ENCODE measurements around the gene UBE2U. TPM values are rescaled to one million over a fixed set of nuclear protein-coding genes. Genes with fewer than 3 reads are reported as not detected.

Gene UBE2U
- polyA plus RNA-seq, 1 donor from 2014 or later: not detected

DNA sequence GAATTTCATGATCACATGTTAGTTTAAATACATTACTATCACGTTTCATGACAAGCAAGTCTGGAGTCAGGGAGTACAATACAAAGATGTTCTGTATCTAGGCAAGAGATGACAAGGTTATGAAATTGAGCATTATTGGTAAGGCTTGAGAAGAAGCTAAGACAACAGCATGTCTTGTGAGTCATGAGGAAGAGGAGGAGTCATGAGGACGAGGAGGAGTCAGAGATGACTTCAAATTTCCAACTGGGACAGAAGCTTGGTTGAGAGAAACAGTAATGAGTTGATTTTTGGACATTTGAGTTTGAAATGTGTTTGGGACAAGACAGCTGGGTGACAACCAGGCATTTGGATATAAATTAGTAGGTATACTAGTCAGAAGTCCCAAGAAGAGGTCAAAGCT, 4.3 kb upstream of the UBE2U start:
- no peak for TF ChIP-seq EP300 (conservative IDR thresholded peaks at IDR 0.05; ENCODE audit: poor library complexity, severe bottlenecking)
- TF ChIP-seq, protein P1, sequence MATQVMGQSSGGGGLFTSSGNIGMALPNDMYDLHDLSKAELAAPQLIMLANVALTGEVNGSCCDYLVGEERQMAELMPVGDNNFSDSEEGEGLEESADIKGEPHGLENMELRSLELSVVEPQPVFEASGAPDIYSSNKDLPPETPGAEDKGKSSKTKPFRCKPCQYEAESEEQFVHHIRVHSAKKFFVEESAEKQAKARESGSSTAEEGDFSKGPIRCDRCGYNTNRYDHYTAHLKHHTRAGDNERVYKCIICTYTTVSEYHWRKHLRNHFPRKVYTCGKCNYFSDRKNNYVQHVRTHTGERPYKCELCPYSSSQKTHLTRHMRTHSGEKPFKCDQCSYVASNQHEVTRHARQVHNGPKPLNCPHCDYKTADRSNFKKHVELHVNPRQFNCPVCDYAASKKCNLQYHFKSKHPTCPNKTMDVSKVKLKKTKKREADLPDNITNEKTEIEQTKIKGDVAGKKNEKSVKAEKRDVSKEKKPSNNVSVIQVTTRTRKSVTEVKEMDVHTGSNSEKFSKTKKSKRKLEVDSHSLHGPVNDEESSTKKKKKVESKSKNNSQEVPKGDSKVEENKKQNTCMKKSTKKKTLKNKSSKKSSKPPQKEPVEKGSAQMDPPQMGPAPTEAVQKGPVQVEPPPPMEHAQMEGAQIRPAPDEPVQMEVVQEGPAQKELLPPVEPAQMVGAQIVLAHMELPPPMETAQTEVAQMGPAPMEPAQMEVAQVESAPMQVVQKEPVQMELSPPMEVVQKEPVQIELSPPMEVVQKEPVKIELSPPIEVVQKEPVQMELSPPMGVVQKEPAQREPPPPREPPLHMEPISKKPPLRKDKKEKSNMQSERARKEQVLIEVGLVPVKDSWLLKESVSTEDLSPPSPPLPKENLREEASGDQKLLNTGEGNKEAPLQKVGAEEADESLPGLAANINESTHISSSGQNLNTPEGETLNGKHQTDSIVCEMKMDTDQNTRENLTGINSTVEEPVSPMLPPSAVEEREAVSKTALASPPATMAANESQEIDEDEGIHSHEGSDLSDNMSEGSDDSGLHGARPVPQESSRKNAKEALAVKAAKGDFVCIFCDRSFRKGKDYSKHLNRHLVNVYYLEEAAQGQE (IDR thresholded peaks at IDR 0.05; ENCODE audit: borderline replicate concordance): no peak
- TF ChIP-seq, protein P2, sequence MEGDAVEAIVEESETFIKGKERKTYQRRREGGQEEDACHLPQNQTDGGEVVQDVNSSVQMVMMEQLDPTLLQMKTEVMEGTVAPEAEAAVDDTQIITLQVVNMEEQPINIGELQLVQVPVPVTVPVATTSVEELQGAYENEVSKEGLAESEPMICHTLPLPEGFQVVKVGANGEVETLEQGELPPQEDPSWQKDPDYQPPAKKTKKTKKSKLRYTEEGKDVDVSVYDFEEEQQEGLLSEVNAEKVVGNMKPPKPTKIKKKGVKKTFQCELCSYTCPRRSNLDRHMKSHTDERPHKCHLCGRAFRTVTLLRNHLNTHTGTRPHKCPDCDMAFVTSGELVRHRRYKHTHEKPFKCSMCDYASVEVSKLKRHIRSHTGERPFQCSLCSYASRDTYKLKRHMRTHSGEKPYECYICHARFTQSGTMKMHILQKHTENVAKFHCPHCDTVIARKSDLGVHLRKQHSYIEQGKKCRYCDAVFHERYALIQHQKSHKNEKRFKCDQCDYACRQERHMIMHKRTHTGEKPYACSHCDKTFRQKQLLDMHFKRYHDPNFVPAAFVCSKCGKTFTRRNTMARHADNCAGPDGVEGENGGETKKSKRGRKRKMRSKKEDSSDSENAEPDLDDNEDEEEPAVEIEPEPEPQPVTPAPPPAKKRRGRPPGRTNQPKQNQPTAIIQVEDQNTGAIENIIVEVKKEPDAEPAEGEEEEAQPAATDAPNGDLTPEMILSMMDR (IDR thresholded peaks at IDR 0.05; ENCODE audit: poor library complexity, severe bottlenecking): no peak
- TF ChIP-seq MXI1 (conservative IDR thresholded peaks at IDR 0.05; ENCODE audit: poor library complexity, severe bottlenecking): no peak
- no peak for TF ChIP-seq EZH2 (IDR thresholded peaks at IDR 0.05; ENCODE audit: borderline replicate concordance, insufficient read depth, low read length, poor library complexity, severe bottlenecking)
- no peak for TF ChIP-seq RAD21 (conservative IDR thresholded peaks at IDR 0.05)
- TF ChIP-seq TAF1 (IDR thresholded peaks at IDR 0.05; ENCODE audit: low read depth): no peak
- no peak for TF ChIP-seq SMC3 (conservative IDR thresholded peaks at IDR 0.05; ENCODE audit: poor library complexity)
- no peak for TF ChIP-seq POLR2AphosphoS5 (IDR thresholded peaks at IDR 0.05)
- H2AFZ ChIP-seq (ENCODE audit: low read depth, low read length): no peak overlapping the region
- H3K9me2 ChIP-seq (ENCODE audit: insufficient read depth, low read length): no peaks in the 10 kb centered on the region
- H3K36me3 ChIP-seq (ENCODE audit: insufficient read depth, low read length): no peaks in the 10 kb centered on the region
- H3K79me2 ChIP-seq (replicated peaks; ENCODE audit: insufficient read depth, low read length): no peaks in the 10 kb centered on the region
- H3K4me2 ChIP-seq (ENCODE audit: low read length): no peak overlapping the region
- no peaks in the 10 kb centered on the region for H4K20me1 ChIP-seq (ENCODE audit: insufficient read depth)
- no peaks in the 10 kb centered on the region for H3K27me3 ChIP-seq (ENCODE audit: insufficient read depth, low read depth, low read length)
- H3F3A ChIP-seq (ENCODE audit: insufficient read depth, low read length, poor library complexity, severe bottlenecking): no peaks in the 10 kb centered on the region
- H3K9me3 ChIP-seq (ENCODE audit: low read length): no peaks in the 10 kb centered on the region
- H3K4me3 ChIP-seq (ENCODE audit: low read length): no peak overlapping the region
- H3K9ac ChIP-seq (ENCODE audit: low read length): no peak overlapping the region
- no peak overlapping the region for H3K27ac ChIP-seq (ENCODE audit: low read length)

DNA sequence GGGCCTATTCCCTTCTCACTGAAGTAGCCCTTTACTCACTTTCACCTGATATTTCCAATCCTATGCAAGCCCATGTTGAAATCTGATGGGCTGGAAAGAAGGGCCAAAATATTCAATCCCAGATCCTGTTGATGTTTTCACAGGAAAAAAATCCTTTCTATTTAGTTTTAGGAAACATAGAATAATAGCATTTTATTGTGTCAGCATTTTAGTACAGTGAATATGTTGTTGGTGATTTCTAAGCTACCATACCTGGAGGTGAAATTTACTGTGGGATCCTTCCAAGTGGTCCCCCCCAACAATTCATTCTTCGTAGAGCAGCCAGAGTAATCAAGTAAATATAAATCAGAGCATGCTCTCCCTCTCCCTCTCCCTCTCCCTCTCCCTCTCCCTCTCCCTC, 3.4 kb upstream of the UBE2U start:
- no peaks in the 10 kb centered on the region for H3K9me3 ChIP-seq (ENCODE audit: low read length)
- no peaks in the 10 kb centered on the region for H4K20me1 ChIP-seq (ENCODE audit: insufficient read depth)
- no peaks in the 10 kb centered on the region for H3K9me2 ChIP-seq (ENCODE audit: insufficient read depth, low read length)
- no peak overlapping the region for H3K4me2 ChIP-seq (ENCODE audit: low read length)
- TF ChIP-seq, protein P2 (IDR thresholded peaks at IDR 0.05; ENCODE audit: poor library complexity, severe bottlenecking): no peak
- TF ChIP-seq TAF1 (IDR thresholded peaks at IDR 0.05; ENCODE audit: low read depth) (no peak), MXI1 (conservative IDR thresholded peaks at IDR 0.05; ENCODE audit: poor library complexity, severe bottlenecking) (no peak), RAD21 (conservative IDR thresholded peaks at IDR 0.05) (no peak), EP300 (conservative IDR thresholded peaks at IDR 0.05; ENCODE audit: poor library complexity, severe bottlenecking) (no peak)
- no peak overlapping the region for H2AFZ ChIP-seq (ENCODE audit: low read depth, low read length)
- no peak overlapping the region for H3K9ac ChIP-seq (ENCODE audit: low read length)
- H3K36me3 ChIP-seq (ENCODE audit: insufficient read depth, low read length): no peaks in the 10 kb centered on the region
- no peak overlapping the region for H3K4me3 ChIP-seq (ENCODE audit: low read length)
- H3K27me3 ChIP-seq (ENCODE audit: insufficient read depth, low read depth, low read length): no peaks in the 10 kb centered on the region
- H3K79me2 ChIP-seq (replicated peaks; ENCODE audit: insufficient read depth, low read length): no peaks in the 10 kb centered on the region
- H3K27ac ChIP-seq (ENCODE audit: low read length): no peak overlapping the region
- no peaks in the 10 kb centered on the region for H3F3A ChIP-seq (ENCODE audit: insufficient read depth, low read length, poor library complexity, severe bottlenecking)
